A549 (cell line): ENCODE results near the gene CDH11. TPM values are rescaled to one million over a fixed set of nuclear protein-coding genes. Genes with fewer than 3 reads are reported as not detected.

Source experiments
- ATAC-seq, 2 experiments: fragments of 200-7000 bp in 1 of 2; fragments of >200 bp in 1 of 2; cut with Nextera tagmentation in 1 of 2; cut with Tn5 transposase in 1 of 2; 3 replicates each; pipeline versions ENCODE4 v1.8.0 to v1.9.1; 2018 to 2020; ENCODE audit warnings: mild to moderate bottlenecking in 1 of 2, moderate library complexity in 1 of 2
- CTCF ChIA-PET: fragments of 300-600 bp; sonication (Branson Sonifier 250); formaldehyde crosslinking; extraction: SDS; loops from one replicate; lab custom pipeline; 2021; ENCODE audit warnings: antibody characterized with exemption, inconsistent platforms; lab: Yijun Ruan, JAX
- POLR2A ChIA-PET: fragments of 350-600 bp; formaldehyde crosslinking; extraction: SDS; loops from one replicate; lab custom pipeline; 2021; ENCODE audit warnings: antibody characterized with exemption, inconsistent platforms; lab: Yijun Ruan, JAX
- DNase-seq, 2 experiments: peaks; one replicate each; pipeline versions ENCODE4 v3.0.0 to v3.0.0-alpha.2; 2011 to 2016; ENCODE audit warnings: low read depth in 1 of 2, low spot score in 1 of 2
- FAIRE-seq: peaks from 2 replicates; lab custom pipeline; 2011; peaks lifted over from hg19 to GRCh38; lab: Jason Lieb, UNC
- H3K27ac ChIP-seq, 2 experiments: fragments of >200 bp; sonication (Bioruptor Twin); formaldehyde crosslinking; 3 replicates each; pipeline ENCODE4 v1.5.1; 2016 to 2017
- H3K4me1 ChIP-seq: fragments of >200 bp; sonication (Bioruptor Twin); formaldehyde crosslinking; 3 replicates; pipeline ENCODE4 v1.6.1; 2016
- H3K4me2 ChIP-seq: fragments of >200 bp; sonication (Bioruptor Twin); formaldehyde crosslinking; 3 replicates; pipeline ENCODE4 v1.6.1; 2016
- H3K4me3 ChIP-seq: fragments of >200 bp; sonication (Bioruptor Twin); formaldehyde crosslinking; 3 replicates; pipeline ENCODE4 v1.5.1; 2016
- H3K9me3 ChIP-seq: fragments of >200 bp; sonication (Bioruptor Twin); formaldehyde crosslinking; 3 replicates; pipeline ENCODE4 v1.6.1; 2016
- ATOH8 ChIP-seq: fragments of 250-450 bp; sonication (Bioruptor Pico); IDR thresholded peaks from 2 replicates; pipeline ENCODE4 v1.5.0; 2020; ENCODE audit warnings: low read depth, mild to moderate bottlenecking, moderate library complexity
- BCL3 ChIP-seq: fragments of >200 bp; sonication (Bioruptor Twin); formaldehyde crosslinking; IDR thresholded peaks from 3 replicates; pipeline ENCODE4 v1.6.1; 2016
- BHLHE40 ChIP-seq: IDR thresholded peaks from 2 replicates; pipeline ENCODE4 v1.6.1; 2012; ENCODE audit warnings: low read depth, low read length, inconsistent platforms
- CBX2 ChIP-seq: fragments of 200-600 bp; sonication (generic); IDR thresholded peaks from 2 replicates; pipeline ENCODE4 v1.6.1; 2016; ENCODE audit warnings: low read depth, mild to moderate bottlenecking, borderline replicate concordance
- CBX8 ChIP-seq: fragments of 200-600 bp; sonication (generic); IDR thresholded peaks from 2 replicates; pipeline ENCODE4 v1.6.1; 2016
- CHD2 ChIP-seq: fragments of 150-350 bp; IDR thresholded peaks from 2 replicates; pipeline ENCODE4 v1.6.1; 2014; ENCODE audit warnings: low read length; ENCODE audit not compliant: partially characterized antibody
- E2F6 ChIP-seq: IDR thresholded peaks from 2 replicates; pipeline ENCODE4 v1.6.1; 2012; ENCODE audit warnings: low read depth, borderline replicate concordance
- ELK1 ChIP-seq: fragments of 150-350 bp; IDR thresholded peaks from 2 replicates; pipeline ENCODE4 v1.6.1; 2014; ENCODE audit warnings: low read depth, mild to moderate bottlenecking, low read length
- EP300 ChIP-seq, 2 experiments: fragments of >200 bp; sonication (Bioruptor Twin); formaldehyde crosslinking; IDR thresholded peaks; 2 replicates in 1 of 2; 3 replicates in 1 of 2; pipeline ENCODE4 v1.6.1; 2016 to 2017
- FOXS1 ChIP-seq: fragments of 250-450 bp; sonication (Bioruptor Pico); IDR thresholded peaks from 2 replicates; pipeline ENCODE4 v1.5.0; 2020; ENCODE audit warnings: mild to moderate bottlenecking, moderate library complexity
- HES2 ChIP-seq: fragments of >200 bp; sonication (Bioruptor Twin); formaldehyde crosslinking; IDR thresholded peaks from 2 replicates; pipeline ENCODE4 v1.6.1; 2016
- HOXB13 ChIP-seq: fragments of 250-450 bp; sonication (Bioruptor Pico); IDR thresholded peaks from 2 replicates; pipeline ENCODE4 v1.5.0; 2020; ENCODE audit warnings: low read depth, mild to moderate bottlenecking, moderate library complexity
- JUN ChIP-seq, 2 experiments: fragments of >200 bp; sonication (Bioruptor Twin); formaldehyde crosslinking; IDR thresholded peaks; 2 replicates in 1 of 2; 3 replicates in 1 of 2; pipeline ENCODE4 v1.6.1; 2016 to 2017
- JUNB ChIP-seq: fragments of >200 bp; sonication (Bioruptor Twin); formaldehyde crosslinking; IDR thresholded peaks from 2 replicates; pipeline ENCODE4 v1.6.1; 2016
- KDM5A ChIP-seq: fragments of 200-600 bp; sonication (generic); IDR thresholded peaks from 2 replicates; pipeline ENCODE4 v1.6.1; 2016; ENCODE audit warnings: antibody characterized with exemption, mild to moderate bottlenecking
- MAX ChIP-seq: IDR thresholded peaks from 2 replicates; pipeline ENCODE4 v1.6.1; 2012
- MAZ ChIP-seq: fragments of 150-350 bp; IDR thresholded peaks from 2 replicates; pipeline ENCODE4 v1.6.1; 2014; ENCODE audit warnings: antibody characterized with exemption, low read depth, low read length, borderline replicate concordance
- NFE2L2 ChIP-seq: fragments of 150-350 bp; conservative IDR thresholded peaks from 2 replicates; pipeline ENCODE4 v1.6.1; 2014; ENCODE audit warnings: low read length
- NPAS2 ChIP-seq: fragments of 250-450 bp; sonication (Bioruptor Pico); IDR thresholded peaks from 2 replicates; pipeline ENCODE4 v1.8.0; 2022; ENCODE audit warnings: mild to moderate bottlenecking, moderate library complexity, borderline replicate concordance
- RAD21 ChIP-seq, 2 experiments: fragments of >200 bp in 1 of 2; sonication (Bioruptor Twin) in 1 of 2; formaldehyde crosslinking in 1 of 2; IDR thresholded peaks in 1 of 2; conservative IDR thresholded peaks in 1 of 2; 2 replicates in 1 of 2; 3 replicates in 1 of 2; pipeline ENCODE4 v1.6.1; 2012 to 2018; ENCODE audit warnings: inconsistent platforms in 1 of 2
- RNF2 ChIP-seq: fragments of 200-600 bp; sonication (generic); IDR thresholded peaks from 2 replicates; pipeline ENCODE4 v1.6.1; 2016; ENCODE audit warnings: low read depth, mild to moderate bottlenecking, antibody characterized with exemption, moderate library complexity, borderline replicate concordance
- TP53 ChIP-seq: fragments of 250-450 bp; sonication (Bioruptor Pico); IDR thresholded peaks from 2 replicates; pipeline ENCODE4 v1.5.0; 2021; ENCODE audit warnings: mild to moderate bottlenecking, moderate library complexity
- ZC3H11A ChIP-seq: fragments of 450-650 bp; IDR thresholded peaks from 2 replicates; pipeline ENCODE4 v1.6.1; 2014; ENCODE audit warnings: antibody characterized with exemption, mild to moderate bottlenecking
- WGBS: methylation state at CpG from one replicate; pipeline ENCODE4 v1.1.6; 2017; ENCODE audit errors: missing lambda C conversion rate; 5-methylcytosine and 5-hydroxymethylcytosine counted together
- polyA plus RNA-seq, 4 experiments: library from polyadenylated mRNA; depleted of rRNA in 3 of 4; stranded (reverse); fragments of >200 nt; fragmentation: RNase III in 1 of 4; extraction: RNeasy Plus Mini Kit Qiagen cat#74134 plus additional on column Dnase treatment in 1 of 4; gene quantifications; 2 replicates in 3 of 4; 3 replicates in 1 of 4; pipeline ENCODE4 v1.2.3, GENCODE V29; 2011 to 2017

The CDH11 gene
- polyA plus RNA-seq, 2 of the 4 experiments (the other 2 are of a cell fraction): 0.72 to 1.1 TPM

GRCh38 chr16:64974381-64974780 is 147.5 kb downstream of the CDH11 start:
- Histone ChIP-seq H3K4me1 (no peaks in the 10 kb centered on the region), H3K27ac (no peak overlapping the region), H3K4me3 (no peak overlapping the region), H3K4me2 (no peak overlapping the region), H3K9me3 (no peaks in the 10 kb centered on the region)
- POLR2A ChIA-PET: no interaction called here
- ATAC-seq (no peak), FAIRE-seq (no peak), DNase-seq (no peak)
- 60% methylated on average over 2 of the region's 2 CpGs for WGBS
- TF ChIP-seq MAX: no peak
- no peak for TF ChIP-seq HOXB13 (CRISPR knock-in tag)
- no peak for TF ChIP-seq JUNB
- TF ChIP-seq RAD21 (conservative IDR thresholded peaks at IDR 0.05 in 1 of 2, IDR thresholded peaks at IDR 0.05 in 1 of 2): no peak
- TF ChIP-seq ELK1: no peak
- no peak for TF ChIP-seq NPAS2
- TF ChIP-seq ZC3H11A: no peak
- no peak for TF ChIP-seq JUN (IDR thresholded peaks at IDR 0.05)
- CTCF ChIA-PET: interaction anchor here (0.6 kb wide), 1 partner anchor 71 kb away, joined by 3 read pairs; no protein-coding TSS in a partner anchor

- Histone ChIP-seq H3K4me3 (no peak overlapping the region), H3K4me2 (no peak overlapping the region), H3K27ac (no peak overlapping the region), H3K4me1 (no peaks in the 10 kb centered on the region), H3K9me3 (no peaks in the 10 kb centered on the region)
- DNase-seq (no peak), ATAC-seq (no peak), FAIRE-seq (no peak)
- 2% methylated on average over 2 of the region's 2 CpGs for WGBS
- no peak for TF ChIP-seq CBX8
- TF ChIP-seq HES2: no peak
- no peak for TF ChIP-seq E2F6
- TF ChIP-seq MAZ: no peak
- no peak for TF ChIP-seq CBX2
- no peak for TF ChIP-seq FOXS1
- no peak for TF ChIP-seq EP300 (IDR thresholded peaks at IDR 0.05)
- TF ChIP-seq CHD2: no peak
- no peak for TF ChIP-seq TP53 (CRISPR knock-in tag)
- no peak for TF ChIP-seq BHLHE40
- no peak for TF ChIP-seq JUNB
- TF ChIP-seq MAX: no peak
- TF ChIP-seq NFE2L2: no peak
- TF ChIP-seq ATOH8: no peak
- TF ChIP-seq BCL3: no peak
- TF ChIP-seq RNF2: no peak
- no peak for TF ChIP-seq KDM5A
- CTCF ChIA-PET: no interaction called here
- POLR2A ChIA-PET: no interaction called here
These were observed 148.7 kb downstream of the CDH11 start for GRCh38 chr16:64973171-64973570.
